Ishikawa (cell line): ENCODE results near the gene PRKACA.

Experiments
- CEBPB ChIP-seq: IDR thresholded peaks from 2 replicates; pipeline ENCODE4 v1.6.1; 2012
- CREB1 ChIP-seq: IDR thresholded peaks from 2 replicates; pipeline ENCODE4 v1.6.1; 2012; ENCODE audit warnings: low read depth
- EGR1 ChIP-seq: IDR thresholded peaks from 2 replicates; pipeline ENCODE4 v1.6.1; 2012
- EP300 ChIP-seq: IDR thresholded peaks from 2 replicates; pipeline ENCODE4 v1.6.1; 2012; ENCODE audit warnings: borderline replicate concordance
- FOXM1 ChIP-seq: IDR thresholded peaks from 2 replicates; pipeline ENCODE4 v1.6.1; 2012; ENCODE audit warnings: low read depth, borderline replicate concordance
- MAX ChIP-seq: IDR thresholded peaks from 2 replicates; pipeline ENCODE4 v1.6.1; 2012
- NFIC ChIP-seq: IDR thresholded peaks from 2 replicates; pipeline ENCODE4 v1.6.1; 2012
- RAD21 ChIP-seq: IDR thresholded peaks from 2 replicates; pipeline ENCODE4 v1.6.1; 2012; ENCODE audit warnings: low read depth
- REST ChIP-seq: IDR thresholded peaks from 2 replicates; pipeline ENCODE4 v1.6.1; 2012; ENCODE audit warnings: low read depth, mild to moderate bottlenecking
- TAF1 ChIP-seq: IDR thresholded peaks from 2 replicates; pipeline ENCODE4 v1.6.1; 2012; ENCODE audit warnings: low read depth, mild to moderate bottlenecking
- TCF12 ChIP-seq: IDR thresholded peaks from 2 replicates; pipeline ENCODE4 v1.6.1; 2012; ENCODE audit warnings: low read depth
- TEAD4 ChIP-seq: IDR thresholded peaks from 2 replicates; pipeline ENCODE4 v1.6.1; 2012
- USF1 ChIP-seq: IDR thresholded peaks from 2 replicates; pipeline ENCODE4 v1.6.1; 2012
- YY1 ChIP-seq: IDR thresholded peaks from 2 replicates; pipeline ENCODE4 v1.6.1; 2012; ENCODE audit warnings: low read depth
- ZBTB7A ChIP-seq: IDR thresholded peaks from 2 replicates; pipeline ENCODE4 v1.6.1; 2012; ENCODE audit warnings: low read depth

PRKACA gene

GRCh38 chr19:14148751-14149410 lies 31.3 kb upstream of the PRKACA start:
- TF ChIP-seq CEBPB (no peak), TCF12 (no peak), YY1 (no peak), CREB1 (no peak), TAF1 (no peak), EP300 (no peak), FOXM1 (no peak), USF1 (no peak), EGR1 (no peak), TEAD4 (no peak), NFIC (no peak), RAD21 (no peak), ZBTB7A (no peak), MAX (no peak), REST (no peak)

- TF ChIP-seq RAD21 (peak; percentile 40; the same call in 1 of the 2 replicates), REST (no peak)
Measured at GRCh38 chr19:14147797-14148605, 30.4 kb upstream of the PRKACA start.

- TF ChIP-seq CEBPB = no peak
- TF ChIP-seq RAD21 = no peak
- no peak for TF ChIP-seq TEAD4
Measured at GRCh38 chr19:14146789-14147216, 29.2 kb upstream of the PRKACA start.

- no peak for TF ChIP-seq CEBPB
Measured at GRCh38 chr19:14145381-14145780, 27.8 kb upstream of the PRKACA start.

- TF ChIP-seq FOXM1 (no peak), TEAD4 (no peak), REST (no peak), ZBTB7A (no peak), EGR1 (no peak), RAD21 (no peak), EP300 (no peak), YY1 (no peak), TAF1 (no peak), TCF12 (no peak)
Measured at GRCh38 chr19:14142262-14143190, 25.0 kb upstream of the PRKACA start.
